Medulla oblongata (tissue), 1 donor: Measurements from ENCODE around the gene EXOG.
"Not testable (repeated sequence)": the region's sequence is repeated elsewhere in the genome, so short reads cannot be mapped to it uniquely, and the experiment has no call there.

Experiments
- DNase-seq: peaks from one replicate; pipeline ENCODE4 v3.0.0-alpha.2; 2015; ENCODE audit errors: extremely low spot score

EXOG gene

GRCh38 chr3:38563070-38563885 is 67.1 kb downstream of the EXOG start:
- DNase-seq, result no peak

DNA sequence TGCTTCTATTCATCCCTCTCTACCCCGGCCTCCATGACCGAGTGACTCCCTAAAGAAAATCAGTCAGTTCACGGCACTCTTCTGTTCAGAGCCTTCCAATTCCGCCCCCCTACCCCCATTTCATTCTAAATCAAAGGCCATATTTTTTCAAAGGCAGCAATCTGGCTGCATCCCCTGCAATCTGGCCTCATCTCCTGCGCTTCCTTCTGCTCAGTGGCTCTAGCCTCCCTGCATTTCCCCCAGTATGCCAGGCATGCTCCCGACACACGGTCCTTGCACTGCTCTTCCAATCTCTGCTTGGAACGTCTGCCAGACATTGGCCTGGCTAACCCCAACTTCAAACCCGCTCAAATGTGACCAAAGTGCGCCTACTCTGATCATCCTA is 67.7 kb downstream of the EXOG start:
- DNase-seq, result no peak

DNA sequence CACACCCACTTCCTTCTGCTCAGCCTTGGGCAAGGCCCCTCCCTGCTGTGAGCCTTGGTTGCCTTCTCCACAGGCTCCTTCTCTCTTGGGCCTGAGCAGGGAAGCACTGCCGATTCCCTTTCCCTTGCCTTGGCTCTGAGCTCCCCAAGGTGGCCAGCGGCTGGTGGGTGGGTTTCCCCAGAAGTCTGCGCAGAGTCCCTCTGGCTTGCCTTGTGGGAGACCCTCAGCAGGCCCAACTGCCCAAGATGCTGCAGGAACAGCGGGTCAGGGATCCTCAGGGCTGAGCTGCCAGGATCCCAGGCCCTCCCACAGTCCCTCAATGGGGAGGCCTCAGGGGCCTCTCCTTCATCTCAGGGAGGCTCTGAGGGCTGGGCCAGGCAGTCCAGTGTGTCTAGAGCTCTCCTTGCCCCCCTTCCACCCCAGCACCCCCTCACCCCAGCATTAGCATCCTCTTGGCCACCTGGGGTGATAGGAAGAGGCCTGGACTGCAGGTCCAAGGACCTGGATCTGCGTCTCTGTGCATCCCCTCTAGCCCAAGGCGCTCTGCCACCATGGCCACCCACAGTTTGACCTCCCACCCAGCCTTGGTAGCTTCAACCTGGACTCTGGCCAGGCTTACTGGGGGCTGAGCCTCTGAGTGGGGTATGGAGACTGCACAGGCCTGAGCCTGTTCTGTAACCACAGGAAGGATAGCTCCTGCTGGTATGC is 68.6 kb downstream of the EXOG start:
- DNase-seq, result no peak

DNA sequence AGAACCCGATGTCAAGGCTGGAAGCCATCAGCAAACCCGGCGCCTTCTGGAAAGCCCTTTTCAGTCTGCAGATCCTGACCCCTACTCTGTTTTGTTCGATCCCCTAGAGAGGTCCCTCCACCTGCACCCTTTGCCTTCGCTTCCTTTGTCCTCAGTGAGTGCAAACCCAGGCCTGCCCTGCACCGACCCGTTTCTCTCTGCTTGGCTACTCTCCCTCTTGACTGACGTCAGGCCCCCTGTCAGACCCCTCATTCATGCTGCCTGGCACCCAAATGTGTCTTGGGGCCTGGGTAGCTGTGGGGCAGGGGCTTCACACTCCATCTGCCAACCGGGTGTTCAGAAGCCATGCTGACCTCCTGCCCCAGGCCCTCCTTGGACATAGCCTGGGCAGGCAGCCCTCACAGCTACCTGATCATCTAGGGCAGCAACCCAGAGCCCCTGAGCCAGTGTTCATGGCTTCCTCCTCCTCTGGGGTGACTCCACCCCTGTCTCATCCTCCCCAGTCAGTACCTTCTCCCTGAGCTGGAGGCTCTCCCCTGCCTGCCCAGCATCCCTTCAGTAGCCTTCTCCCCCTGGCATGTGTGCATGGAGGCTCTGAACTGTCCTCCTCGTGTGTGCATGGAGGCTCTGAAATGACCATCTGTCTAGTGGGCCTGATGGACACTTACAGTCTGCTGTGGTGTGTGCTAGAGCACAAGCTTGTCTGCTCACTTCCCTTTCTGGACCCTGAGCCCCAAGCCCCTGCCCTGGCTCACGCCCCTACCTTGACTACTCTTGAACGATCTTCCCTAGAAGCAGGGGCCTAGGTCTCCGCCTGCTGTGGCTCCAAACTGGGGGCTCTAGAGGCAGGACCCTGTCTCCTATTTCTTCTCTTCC is 69.4 kb downstream of the EXOG start:
- no peak for DNase-seq

- DNase-seq, result no peak
These were observed 70.0 kb downstream of the EXOG start for GRCh38 chr3:38566215-38566528.

DNA sequence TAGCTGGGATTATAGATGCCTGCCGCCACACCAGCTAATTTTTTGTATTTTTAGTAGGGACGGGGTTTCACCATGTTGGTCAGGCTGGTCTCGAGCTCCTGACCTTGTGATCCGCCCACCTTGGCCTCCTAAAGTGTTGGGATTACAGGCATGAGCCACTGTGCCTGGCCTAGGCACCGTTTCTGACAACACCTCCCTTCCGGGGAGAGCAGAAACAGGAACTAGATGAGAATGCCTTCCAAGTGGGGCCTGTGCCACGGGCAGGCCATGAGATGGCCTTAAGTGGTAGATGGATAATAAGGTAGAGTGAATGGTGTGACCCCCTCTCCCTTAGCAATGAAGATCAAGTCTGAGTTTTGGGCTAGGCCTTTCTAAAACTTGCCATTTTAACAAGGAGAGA is 70.7 kb downstream of the EXOG start:
- not testable (repeated sequence) for DNase-seq

GRCh38 chr3:38567498-38567897 is 71.4 kb downstream of the EXOG start:
- DNase-seq, result no peak

GRCh38 chr3:38573111-38573510 is 77.0 kb downstream of the EXOG start:
- DNase-seq, result no peak

DNA sequence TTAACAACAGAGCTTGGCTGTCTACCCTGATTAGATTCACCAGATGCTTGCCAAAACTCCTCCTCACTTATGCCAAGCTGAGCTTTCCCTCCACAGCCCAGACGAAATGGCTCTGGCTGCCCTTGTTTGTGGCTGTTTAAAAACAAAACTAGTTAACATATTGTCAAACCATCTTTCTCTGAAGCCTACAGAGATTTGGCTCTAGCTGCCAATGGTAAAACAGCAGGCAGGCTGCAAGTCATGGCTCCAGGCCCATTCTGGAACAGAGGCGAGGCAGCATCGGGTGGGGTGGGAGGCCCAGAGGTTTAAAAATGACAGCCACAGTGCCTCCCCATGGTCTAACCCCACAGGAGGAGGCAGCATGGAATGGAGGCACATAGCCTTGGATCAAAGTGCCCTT is 77.4 kb downstream of the EXOG start:
- no peak for DNase-seq

DNA sequence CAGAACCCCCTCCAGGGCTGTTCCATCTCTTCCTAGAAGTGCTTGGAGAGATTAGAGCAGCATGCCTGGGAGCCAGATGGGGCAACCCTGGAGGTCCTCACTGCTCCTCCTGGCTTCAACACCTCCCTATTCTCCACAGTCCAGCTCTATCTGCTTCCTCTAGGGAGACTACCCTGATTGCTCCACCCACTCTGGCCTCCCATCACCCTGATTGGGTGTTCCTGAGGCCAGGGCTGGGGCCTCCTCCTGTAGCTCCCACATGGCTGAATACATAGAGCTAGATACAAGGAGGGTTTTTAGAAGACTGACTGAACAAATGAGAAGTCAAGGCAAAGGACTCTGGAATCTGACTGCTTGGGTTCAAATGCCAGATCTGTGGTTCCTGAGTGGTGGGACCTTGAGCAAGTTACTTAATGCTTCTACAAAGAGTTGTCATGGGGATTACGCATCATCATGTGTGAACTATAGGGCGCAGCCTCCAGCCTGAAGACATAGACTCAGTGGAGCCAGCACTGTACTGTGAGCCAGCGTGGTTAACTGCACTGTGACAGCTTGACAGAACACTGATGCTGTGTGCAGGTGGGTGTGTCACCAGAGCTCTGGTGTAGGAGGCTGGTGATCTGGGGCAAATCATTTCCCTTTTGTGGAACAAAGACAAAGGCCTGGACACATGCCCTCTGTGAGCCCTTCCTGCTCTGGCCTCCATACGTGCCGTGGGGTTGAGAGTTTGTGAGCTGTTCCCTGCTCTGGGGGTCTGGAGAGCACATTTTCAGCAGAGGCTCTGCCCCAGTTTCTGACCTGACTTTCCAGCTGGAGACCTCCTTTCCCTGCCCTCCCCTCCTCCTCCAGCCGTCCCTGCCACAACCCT is 78.5 kb downstream of the EXOG start:
- no peak for DNase-seq

DNA sequence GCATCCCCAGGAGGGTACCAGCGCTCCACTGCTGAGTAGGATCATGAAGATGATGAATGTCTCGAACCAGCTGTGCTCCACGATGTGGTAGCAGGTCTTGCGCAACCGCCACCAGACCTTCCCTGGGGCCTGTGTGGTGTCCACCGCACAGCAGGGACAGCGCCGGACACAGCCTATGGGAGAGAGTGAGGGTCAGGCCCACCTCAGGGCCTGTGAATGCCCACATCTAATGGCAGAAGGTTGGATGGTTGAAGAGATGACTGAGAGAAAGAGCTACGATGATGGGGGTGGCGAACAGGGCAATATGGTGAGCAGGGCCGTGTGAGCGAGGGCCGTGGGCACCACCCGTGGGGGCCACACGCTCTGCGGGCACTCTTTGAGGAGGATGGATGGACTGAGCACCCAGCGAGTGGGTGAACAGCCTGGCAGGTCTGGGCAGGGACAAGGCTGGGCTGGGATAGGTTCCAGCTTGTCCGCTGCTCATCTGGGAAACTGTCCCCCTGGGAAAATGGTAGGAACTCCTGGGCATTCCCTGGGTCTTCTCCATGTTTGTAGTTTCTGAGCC is 79.2 kb downstream of the EXOG start:
- DNase-seq, result no peak
